Ramos (cell line): ENCODE measurements around the gene NENF.
"Not testable (repeated sequence)": the region's sequence is repeated elsewhere in the genome, so short reads cannot be mapped to it uniquely, and the experiment has no call there.

ENCODE experiments used
- in situ Hi-C: fragments of 300-500 bp; cut with MboI; formaldehyde crosslinking; loops from one replicate; pipeline ENCODE4 v1.14.3; 2022; ENCODE audit warnings: low sequenced_read_pairs; ENCODE audit not compliant: unreplicated experiment

NENF gene

DNA sequence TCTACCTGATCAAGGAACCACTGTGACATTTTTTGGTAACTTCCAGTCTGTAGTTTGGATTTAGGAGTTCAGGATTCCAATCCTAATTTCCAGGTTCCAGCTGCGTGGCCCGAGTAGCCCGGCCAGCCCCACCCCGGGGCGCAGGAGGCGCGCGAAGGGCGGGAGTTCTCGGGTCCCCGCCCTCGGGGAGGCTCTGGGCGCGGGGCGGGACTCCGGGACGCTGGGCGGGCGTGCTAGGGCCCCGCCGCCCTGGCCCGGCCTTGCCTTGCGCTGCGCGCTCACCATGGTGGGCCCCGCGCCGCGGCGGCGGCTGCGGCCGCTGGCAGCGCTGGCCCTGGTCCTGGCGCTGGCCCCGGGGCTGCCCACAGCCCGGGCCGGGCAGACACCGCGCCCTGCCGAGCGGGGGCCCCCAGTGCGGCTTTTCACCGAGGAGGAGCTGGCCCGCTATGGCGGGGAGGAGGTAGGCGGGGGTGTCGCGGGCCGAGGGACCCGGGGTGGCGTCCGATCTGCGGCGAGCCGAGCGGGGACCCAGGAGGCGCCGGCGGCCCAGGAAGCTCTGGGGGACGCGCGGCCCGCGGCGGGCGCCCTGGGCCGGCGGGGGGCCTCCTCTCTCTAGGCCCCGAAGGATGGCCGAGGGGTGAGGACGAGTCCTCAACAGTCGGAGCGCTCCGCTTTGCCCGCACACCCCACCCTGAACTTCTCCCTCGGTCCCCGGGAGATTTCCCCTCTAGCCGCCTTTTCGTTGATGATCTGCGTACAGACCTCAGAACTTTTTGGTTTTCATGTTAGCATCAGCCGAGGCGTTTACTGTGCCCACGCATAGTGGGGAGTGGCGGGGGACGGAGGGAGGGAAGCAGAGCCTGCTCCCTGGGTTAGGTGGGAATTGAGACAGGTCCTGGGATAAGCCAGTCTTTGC is at the start of gene NENF:
Gene NENF (plus strand): TSS at position 260 of the 916 bp plus-strand sequence. CDS start 24 bp downstream, at position 284.
- in situ Hi-C loops: no loop called here

DNA sequence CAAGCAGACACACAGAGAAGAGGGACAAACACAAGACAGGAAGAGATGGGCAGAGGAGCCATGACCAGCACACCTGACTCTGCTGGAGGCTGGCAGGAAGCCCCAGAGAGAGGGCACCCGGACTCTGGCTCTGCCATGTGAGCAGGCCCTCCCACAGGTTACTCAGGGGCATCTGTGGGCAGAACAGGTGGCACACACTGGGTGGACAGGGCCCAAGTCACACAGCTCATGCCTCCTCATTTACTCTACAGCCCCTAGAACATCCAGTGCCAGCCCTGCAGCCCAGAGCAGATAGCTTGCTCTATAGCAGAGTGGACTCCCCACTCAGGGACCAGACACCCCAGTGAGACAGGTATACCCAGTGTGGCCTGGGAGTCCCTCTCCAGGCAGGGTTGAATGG is 46.7 kb upstream of the NENF start:
- in situ Hi-C loops: no loop called here

GRCh38 chr1:212388985-212389716 is 43.6 kb upstream of the NENF start:
- in situ Hi-C loops: no loop called here

DNA sequence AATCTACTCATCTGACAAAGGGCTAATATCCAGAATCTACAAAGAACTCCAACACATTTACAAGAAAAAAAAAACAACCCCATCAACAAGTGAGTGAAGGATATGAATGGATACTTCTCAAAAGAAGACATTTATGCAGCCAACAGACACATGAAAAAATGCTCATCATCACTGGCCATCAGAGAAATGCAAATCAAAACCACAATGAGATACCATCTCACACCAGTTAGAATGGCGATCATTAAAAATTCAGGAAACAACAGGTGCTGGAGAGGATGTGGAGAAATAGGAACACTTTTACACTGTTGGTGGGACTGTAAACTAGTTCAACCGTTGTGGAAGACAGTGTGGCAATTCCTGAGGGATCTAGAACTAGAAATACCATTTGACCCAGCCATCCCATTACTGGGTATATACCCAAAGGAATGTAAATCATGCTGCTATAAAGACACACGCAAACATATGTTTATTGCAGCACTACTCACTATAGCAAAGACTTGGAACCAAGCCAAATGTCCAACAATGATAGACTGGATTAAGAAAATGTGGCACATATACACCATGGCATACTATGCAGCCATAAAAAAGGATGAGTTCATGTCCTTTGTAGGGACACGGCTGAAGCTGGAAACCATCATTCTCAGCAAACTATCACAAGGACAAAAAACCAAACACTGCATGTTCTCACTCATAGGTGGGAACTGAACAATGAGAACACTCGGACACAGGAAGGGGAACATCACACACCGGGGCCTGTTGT is 36.9 kb upstream of the NENF start:
- in situ Hi-C loops: not testable (repeated sequence)

DNA sequence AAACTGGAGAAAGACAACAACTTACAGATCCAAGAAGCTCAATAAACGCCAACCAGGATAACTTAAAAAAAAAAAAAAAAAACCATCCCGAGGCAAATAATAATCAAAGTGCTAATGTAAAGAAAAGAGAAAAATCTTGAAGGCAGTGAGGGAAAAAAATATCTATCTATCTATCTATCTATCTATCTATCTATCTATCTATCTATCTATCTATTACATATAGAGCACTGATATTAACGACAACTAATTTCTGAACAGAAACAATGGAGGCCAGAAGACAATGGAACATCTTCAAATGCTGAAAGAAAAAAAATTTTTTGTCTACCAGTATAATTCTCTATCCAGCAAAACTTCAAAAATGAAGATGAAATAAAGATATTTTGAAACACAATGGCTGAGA is 36.1 kb upstream of the NENF start:
- in situ Hi-C loops: no loop called here

GRCh38 chr1:212397171-212397570 is 35.5 kb upstream of the NENF start:
- in situ Hi-C loops: no loop called here

GRCh38 chr1:212401042-212401441 is 31.7 kb upstream of the NENF start:
- in situ Hi-C loops: no loop called here

GRCh38 chr1:212401838-212402582 is 30.7 kb upstream of the NENF start:
- in situ Hi-C loops: no loop called here

GRCh38 chr1:212402666-212403321 is 29.9 kb upstream of the NENF start:
- in situ Hi-C loops: no loop called here

DNA sequence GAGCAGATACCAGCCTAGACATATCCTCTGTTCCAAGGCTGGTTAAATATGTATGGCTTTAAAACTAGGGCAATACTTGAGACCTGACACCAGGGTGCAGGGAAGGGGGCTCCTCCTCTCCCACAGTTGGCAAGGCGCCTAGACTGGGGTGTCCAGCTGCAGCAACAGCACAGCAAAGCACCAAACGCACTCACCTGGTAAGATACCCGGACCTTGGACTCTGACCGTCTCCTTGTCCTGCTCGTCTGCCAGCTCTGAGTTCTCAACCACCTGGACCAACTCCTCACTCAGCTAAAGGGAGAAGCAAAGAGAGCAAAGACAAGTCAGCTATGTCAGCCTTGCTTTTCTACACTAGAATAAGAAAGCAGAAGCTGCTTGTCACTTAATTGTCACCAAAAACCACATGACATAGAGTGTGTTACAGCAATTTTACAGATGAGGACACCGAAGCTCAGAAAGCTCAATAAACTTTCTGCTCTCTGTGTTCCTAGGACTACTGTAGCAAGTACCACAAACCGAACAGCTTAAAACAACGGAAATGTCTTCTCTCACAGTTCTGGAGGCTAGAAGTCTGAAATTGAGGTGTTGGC is 22.4 kb upstream of the NENF start:
- in situ Hi-C loops: no loop called here

GRCh38 chr1:212412374-212412773 is 20.3 kb upstream of the NENF start:
- in situ Hi-C loops: no loop called here

DNA sequence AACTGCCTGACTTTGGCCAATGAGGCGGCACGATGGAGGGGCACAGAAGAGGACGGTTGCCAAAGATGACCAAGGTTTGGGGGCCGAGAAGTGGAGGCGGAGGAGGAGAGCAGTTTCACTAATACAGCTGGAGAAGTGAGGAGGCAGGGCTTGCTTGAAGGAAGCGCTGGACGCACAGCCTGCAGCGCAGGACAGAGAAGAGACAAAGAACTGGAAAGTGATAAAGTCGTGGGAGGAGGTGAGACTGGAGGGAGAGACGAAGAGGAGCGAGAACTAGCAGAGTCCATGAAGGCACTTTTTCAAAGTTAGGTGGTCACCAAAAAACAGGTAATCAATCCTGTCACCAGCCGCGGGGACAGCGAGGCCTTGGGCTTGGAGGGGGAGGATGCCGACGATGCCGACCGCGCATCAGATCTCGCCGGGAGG is 18.8 kb upstream of the NENF start:
- in situ Hi-C loops: no loop called here

DNA sequence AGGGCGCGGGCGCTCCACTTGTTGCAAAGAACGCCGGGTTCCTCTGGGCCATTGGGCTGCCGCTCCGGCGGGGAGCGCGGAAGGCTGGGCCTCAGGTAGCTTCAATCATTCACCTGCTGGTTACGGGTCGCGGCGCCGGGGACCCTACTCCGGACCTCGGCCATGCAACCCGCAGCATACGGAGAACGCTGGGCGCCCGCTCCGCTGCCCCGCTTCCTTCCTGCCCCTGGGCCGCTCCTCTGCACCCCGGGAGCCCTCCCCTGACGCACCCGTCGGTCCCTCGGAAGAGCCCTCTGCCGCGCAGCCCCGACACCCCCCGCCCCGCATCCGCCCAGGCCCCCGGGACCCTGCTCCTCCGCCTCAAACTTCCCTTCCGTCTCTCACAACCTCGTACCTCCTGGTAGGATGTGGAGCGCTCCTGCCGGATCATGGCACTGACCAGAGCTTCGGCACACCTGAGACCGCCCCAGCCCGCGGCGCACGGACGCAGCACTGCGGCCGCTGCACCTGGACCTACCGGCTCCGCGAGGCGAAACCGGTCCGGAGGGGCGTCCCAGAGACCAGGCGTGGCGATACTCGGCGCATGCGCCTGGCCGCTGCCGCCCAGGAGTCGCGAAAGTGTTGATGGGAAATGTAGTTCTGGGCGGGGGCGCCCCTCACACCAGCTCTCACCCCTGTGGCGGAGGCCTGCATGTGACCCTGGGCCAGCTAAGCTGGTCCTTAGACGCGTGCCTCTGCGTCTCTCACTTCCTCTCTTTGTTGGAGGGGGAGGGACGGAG is 18.2 kb upstream of the NENF start, which contains the start of gene PACC1:
Gene PACC1 (minus strand): TSS at position 559 of the 779 bp plus-strand sequence. CDS start 129 bp downstream, at position 430.
- in situ Hi-C loops: no loop called here

GRCh38 chr1:212415107-212415841 is 17.4 kb upstream of the NENF start:
- in situ Hi-C loops: no loop called here

DNA sequence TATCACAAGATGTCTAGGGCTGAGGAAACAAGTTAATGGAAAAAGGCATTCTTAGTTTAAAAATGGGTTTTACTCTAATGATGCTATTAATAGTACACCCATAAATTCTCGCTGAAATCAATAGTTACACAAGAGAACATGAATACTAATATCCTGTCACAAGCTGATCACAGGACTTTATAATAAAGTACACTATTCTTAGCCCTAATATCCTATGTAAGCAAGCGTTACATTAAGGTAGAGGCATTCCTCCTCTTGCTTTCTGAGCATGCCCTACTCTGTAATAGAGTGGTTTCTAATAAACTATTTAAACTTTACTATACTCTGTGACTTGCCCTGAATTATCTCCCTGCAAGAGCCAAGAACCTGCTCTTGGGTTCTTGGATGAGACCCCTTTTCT is 11.6 kb upstream of the NENF start:
- in situ Hi-C loops: no loop called here

DNA sequence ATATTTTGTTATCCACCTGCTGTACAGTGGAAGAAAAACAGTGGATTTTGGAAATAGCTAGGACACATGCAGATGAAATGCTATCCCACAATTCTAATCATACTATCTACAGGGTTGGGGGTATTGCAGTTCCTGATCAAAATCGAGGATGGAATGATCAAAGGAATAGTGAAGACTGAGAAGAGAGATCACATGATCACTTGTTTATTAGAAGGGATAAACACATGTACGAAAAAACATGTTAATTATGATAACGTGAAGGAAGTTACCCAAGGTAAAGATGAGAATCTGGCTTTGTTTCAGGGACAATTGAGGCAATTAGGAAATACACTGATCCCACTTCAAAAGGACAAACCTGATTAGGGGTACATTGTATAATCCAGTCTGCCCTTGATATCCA is 8.8 kb upstream of the NENF start:
- in situ Hi-C loops: no loop called here

DNA sequence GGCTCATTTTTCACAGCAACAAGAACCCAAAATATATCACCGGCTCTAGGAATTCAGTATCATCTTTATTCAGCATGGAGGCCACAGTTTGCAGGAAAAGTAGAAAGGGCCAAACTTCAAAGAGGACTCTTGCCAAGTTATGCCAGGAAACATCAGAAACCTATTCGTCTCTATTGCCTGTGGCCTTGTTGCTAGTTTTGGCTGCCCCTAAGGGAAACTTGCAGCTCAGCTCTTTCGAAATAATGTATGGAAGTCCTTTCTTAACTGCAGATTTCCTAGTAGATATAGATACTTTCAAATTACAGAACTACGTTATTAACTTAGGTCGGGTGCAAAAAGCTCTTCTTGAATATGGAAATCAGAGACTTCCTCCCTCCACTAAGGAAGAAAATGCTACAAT is 4.2 kb upstream of the NENF start:
- in situ Hi-C loops: no loop called here

- in situ Hi-C loops: no loop called here
Measured at GRCh38 chr1:212430416-212430815, 2.3 kb upstream of the NENF start.
